Stimulated activated CD4-positive, alpha-beta T cell treated with anti-CD3 and anti-CD28 coated beads, Interleukin-12 subunit alpha, Interleukin-12 subunit beta, amount 100 ng/mL, for 4 hours (primary cell): ENCODE results near the gene LMOD3.

Experiments
- DNase-seq: peaks from one replicate; pipeline ENCODE4 v3.0.0-alpha.2; 2020

LMOD3 gene

DNA sequence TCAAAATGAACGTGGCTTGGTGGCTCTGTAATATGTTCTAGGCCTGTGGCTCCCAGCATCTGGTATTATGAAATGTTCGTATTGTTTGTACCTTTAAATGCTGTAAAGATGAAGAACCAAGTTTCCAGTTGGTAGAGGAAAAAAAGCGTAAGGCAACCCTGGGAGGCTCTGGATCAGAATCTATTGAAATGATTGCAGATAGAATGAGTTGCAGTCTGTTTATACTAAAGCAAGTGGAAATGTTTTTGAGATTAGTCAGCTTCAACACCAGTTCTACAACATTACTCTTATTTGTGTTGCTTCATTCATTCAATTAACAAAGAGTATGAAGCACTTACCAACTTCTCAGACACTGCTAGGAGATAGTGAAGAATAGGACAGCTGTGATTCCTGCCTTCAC is 32.4 kb downstream of the LMOD3 start:
- DNase-seq = no peak

DNA sequence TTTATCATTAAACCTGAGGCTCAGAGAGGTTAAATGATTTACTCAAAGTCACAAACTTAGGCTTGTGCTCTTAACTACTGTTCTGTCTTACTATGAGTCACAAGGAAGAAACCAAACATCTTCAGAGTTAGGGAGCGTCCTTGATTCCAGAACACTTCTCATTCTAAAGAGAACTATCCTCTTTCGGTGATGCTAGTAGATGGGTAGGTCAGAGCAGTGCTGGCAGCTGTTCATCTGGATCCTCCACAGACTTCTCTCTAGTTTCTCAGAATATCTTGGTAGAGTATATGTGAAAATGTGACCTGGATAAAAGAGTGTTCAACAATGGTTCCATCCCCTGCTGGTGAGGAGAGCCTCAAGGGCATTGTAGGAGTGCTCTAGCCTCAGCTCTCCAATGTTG is 34.3 kb downstream of the LMOD3 start:
- DNase-seq = no peak

DNA sequence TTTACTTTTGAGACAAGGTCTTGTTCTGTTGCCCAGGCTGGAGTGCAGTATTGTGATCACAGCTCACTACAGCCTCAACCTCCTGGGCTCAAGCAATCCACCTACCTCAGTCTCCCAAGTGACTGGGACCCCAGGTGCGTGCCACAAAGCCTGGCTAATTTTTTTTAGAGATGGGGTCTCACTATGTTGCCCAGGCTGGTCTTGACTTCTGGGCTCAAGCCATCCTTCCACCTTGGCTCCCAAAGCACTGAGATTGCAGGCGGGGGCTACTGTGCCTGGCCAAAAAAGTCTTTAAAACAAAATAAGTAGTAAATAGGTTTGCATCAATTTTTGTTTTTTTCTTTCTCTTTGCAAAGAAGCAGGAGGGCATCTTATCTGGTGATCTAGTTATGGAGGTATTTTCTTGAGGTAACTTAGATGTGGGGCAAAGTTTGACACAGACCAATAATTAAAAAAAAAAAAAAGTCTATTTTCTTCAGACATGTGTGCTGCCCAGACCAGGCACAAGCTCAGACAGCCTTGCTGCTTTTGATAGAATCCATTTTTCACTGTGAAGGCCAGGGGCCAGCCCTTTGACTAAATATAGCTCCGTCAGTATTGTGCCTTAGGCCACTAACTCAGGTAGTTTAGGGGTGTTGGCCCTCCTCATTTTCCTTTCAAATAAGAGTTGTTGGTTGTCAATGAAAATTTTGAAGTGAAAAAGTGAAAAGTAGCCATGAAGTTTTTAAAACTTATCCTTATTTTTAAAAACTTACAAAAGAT is 35.2 kb downstream of the LMOD3 start:
- no peak for DNase-seq

DNA sequence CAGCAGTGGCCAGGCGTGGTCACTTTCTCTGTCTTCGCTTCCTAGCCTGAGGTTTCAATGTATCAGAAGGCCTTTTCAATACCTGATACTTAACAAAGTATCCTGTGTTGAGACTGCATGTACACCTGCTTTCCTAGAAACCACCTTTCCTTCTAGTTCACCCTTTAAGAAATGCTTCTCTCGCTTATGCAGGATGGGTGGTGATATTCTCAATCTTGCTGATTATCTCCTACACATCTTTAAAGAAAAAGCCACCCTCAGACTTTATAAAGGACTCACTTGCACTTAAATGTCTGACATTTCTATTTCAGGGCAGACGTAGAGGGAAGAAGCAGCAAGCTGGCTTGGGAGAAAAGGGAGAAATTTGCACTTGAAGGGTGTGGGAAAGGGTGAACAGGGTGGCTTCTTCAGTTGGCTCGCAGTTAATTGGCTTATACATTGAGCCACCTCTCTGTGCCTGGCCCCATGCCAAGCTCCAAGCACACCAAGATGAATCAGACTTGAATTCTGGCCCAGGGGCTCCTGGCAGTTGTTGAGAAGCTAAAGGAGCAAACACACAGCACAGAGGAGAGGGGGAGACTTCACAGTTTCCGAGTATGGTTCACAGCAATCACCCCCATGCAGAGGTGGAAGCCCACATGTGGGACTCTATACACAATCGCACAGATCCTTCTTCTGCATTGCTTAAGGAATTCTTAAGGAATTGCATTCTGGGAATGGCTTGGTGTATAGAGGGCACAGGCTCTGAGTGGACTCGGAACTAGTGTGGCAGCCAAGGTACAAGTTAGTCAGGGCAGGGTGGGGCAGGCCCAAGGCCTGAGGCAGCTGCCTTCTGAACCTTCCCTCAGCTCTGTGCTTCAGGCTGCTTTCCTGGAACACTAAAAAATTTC is 36.3 kb downstream of the LMOD3 start:
- peak; percentile 74 for DNase-seq

DNA sequence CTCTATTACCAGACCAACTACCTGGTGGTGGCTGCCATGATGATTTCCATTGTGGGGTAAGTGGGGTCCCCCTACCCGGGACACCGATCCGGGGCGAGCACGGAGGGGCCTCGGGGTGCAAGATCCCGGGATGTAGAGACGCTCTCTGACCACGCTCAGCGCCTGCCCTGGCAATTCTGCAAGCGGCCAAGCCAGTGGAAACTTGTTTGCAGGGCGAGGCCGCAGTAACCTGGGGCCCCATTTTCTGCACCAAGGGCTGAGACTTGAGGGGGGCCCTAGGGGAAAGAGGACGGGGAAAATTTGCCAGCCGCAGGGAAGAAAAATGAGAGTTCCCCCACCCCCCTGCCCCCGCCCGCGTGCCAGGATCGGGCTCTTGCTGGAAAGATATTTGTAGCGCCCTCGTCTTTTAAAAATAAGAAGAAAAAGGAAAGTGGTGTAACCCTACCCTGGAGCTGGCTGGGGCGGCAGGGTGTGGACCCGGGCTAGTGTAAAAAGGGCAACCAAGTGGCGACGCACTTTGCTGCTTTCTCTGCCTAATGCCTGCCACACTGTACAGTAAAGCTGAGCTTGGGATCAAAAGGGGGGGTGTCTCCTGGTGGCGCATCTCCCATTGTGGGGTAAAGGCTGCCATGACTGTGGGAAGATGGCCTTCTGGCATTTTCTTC is 37.1 kb downstream of the LMOD3 start:
- no peak for DNase-seq

DNA sequence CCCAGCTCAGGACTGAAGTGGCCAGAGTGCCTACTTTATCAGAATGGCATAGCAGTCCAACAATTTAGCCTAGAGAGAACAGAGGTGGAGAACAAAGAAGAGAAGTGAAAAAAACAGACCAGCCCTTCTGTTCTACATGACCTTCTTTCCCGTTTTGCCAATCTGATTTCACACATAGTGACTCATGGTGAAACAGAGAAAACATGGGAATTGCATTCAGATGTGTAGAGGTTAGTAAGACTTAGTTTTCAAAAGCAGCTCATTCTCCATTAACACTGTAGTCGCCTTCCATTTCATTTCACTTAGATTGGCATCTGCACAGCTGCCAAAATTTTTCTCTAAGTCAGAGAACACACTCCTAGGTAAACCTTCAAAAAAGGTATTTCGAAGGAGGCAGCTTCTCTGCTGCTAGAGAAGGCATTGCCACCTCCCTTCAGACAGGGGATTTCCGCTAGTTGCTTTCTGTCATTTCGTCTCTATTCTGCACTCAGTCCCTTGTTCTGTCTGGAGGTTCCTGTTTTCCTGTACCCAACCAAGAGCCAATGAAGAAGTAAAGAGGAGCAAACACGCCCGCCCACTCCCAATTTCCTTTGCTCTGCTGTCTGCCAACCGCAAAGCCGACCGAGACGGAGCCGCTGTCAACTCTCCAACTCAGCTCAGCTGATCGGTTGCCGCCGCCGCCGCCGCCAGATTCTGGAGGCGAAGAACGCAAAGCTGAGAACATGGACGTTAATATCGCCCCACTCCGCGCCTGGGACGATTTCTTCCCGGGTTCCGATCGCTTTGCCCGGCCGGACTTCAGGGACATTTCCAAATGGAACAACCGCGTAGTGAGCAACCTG is 37.8 kb downstream of the LMOD3 start, which contains the start of gene ARL6IP5:
TSS of gene ARL6IP5 (plus strand) at position 612 of the 842 bp plus-strand sequence. CDS start at position 723, 111 bp downstream.
- DNase-seq = peak; percentile 83

DNA sequence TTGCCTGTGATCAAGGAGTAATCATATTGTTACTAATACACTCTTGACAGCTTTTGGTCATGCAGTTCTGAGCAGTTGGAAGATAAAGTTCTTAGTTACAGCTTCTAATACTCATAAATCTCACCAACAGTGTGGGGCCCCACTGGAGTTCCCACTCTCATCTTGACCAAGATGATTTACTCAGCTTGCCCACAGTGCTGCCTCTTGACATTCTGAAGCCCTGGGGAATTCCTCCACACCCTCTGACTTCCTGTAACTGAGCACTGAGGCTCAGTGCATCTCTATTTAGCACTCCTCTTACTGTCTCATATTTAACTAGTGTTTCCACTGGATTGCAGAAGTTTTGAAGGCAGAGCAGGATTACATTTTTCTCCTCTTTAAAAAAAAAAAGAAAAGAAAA is 39.6 kb downstream of the LMOD3 start:
- peak; percentile 54 for DNase-seq

DNA sequence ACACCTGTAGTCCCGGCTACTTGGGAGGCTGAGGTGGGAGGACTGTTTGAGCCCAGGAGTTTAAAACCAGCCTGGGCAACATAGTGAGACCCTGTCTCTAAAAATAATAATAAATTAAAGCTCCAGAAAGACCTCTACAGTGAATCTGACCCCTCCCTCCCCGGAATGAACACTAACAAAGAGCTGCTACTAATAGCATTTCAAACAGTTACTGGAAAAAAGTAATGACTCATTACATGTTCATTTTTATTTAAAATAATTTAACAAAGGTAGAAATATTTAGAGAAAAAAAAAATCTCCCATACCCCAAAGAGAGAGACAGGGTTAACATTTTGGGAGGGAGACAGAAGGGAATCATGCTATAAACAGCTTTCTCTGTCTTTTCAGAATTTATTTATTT is 40.0 kb downstream of the LMOD3 start:
- DNase-seq = no peak

DNA sequence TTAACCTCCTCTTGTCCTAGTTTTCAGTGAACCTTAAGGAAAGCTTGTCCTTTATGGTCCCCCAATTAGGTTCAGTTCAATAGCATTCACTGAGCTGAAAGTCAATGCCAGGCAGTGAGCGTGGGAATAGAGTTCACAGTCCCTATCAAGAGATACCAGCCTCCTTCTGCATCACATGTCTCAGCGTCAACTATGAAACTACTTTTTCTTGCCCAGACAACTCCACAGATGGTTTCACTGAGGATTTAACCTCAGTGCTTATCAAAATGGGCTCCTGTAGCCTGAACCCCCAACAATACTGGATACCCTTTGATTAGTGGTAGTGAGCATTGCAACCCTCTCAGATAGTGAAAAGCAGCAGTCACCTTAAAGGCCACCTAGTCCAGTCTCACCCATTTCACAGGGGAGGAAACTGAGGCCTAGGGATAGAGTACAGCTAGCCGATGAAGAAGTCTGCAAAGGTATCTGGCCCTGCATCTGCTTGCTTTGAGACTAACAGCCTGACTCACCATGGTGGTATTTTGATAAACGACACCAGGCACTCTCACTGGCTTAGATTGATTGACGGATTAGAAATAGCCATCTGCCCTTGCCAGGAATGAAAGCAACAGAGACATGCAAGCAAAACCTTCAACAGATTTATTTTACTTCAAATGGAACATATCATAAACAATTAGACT is 40.7 kb downstream of the LMOD3 start:
- DNase-seq = no peak

DNA sequence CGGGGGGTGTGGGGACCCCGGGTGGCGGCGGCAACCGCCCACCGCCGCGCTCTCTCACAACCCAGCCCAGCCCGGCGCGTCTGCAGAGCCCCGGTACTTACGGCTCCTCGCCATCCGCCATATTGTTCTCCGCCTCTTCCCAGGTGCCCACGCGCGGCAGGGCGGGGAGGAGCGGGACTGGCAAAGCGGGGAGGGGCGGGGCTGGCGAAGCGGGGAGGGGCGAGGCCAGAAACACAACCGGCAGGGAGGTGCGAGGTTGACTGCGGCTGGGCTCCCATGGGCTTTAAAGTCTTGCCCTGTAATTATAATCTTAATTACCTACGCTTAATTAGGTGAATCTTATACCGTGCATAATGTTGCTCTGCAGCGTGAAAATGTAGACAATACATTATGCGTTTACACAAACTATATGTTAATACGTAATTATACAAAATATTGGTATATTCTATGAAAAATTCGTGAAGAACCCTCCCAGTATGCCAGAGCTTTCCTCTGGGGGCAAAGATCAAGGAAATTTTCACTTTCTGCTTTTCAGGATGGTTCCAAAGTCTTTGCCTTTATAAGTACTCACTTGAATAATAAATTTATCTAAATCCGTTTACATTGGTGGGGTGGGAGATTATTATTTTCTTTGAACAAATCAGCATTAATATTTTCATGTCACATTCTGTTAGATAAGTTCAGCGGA is 42.0 kb downstream of the LMOD3 start, which contains the start of gene UBA3:
TSS of gene UBA3 (minus strand) at position 133 of the 688 bp plus-strand sequence. CDS start at position 121, 12 bp downstream.
- DNase-seq = peak; percentile 95

DNA sequence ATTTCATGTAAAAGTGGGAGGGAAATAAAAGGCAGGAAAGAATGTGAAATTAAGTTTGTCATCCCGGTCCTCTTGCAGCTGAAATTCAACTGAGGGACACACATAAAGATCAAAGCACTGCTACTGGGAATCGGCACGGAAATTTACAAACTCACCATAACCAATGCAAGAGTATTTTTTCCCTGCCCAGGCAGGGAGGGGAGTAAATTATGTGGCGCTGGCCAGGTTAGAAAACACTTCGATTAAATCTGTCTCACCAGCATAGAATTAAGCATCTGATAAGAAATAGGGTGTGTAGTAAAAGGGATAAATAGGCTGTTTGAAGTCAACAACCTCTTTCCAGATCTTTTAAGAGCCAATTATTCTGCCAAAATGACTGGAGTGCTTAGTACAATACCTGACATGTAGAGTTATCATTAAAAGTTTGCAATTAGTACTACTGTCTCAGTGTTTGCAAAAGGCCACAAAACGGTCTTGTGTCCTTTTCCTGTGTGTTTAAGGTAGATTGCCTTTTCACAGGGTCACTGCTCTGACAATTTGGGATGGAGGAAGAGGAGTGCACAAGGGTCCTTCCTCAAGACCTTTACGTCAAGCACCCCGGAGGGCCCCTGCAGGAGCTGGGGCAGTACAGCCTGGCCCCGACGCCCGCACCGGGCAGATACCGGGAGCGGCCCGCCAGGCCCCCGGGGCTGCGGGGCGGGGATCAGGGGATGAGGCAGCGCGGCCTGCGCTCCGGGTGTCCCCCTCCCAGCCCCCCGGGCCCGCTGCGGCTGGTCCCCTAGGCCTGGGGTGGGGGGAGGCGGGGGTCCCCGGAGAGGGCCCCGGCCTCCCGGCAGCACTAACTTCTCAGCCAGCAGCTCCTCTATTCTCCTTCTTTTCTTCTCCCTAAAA is 42.9 kb downstream of the LMOD3 start:
- DNase-seq = no peak

DNA sequence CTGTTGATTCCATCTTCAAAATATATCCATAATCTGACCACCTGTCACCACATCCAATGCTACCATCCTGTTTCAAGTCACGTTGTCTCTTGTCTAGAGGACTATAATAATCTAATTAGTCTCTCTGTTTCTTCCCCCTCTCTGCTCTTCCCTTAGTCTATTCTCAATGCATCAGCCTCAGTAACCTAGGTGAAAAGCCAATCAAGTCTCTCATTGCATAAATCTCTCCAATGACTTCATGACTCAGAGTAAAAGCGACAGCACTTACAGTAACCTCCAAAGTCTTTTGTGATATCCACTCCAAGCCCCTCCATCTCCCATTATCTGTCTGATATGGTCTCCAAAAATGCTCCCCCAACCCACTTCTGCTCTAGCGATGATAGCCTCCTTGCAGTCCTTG is 49.5 kb downstream of the LMOD3 start:
- no peak for DNase-seq

DNA sequence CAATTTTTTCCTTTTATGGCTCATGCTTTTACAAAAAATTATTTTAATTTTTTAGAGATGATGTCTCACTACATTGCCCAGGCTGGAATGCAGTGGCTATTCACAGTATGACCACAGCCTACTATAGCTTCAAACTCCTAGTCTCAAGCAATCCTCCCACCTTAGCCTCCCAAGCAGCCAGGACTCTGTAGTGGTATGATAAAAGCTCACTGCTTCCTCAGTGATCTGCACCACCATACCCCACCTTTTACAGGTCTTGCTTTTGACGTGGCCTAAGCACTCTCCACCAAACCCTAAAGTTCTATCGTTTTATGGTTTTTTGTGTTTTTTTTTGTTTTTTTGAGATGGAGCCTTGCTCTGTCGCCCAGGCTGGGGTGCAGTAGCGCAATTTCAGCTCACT is 56.3 kb downstream of the LMOD3 start:
- no peak for DNase-seq

DNA sequence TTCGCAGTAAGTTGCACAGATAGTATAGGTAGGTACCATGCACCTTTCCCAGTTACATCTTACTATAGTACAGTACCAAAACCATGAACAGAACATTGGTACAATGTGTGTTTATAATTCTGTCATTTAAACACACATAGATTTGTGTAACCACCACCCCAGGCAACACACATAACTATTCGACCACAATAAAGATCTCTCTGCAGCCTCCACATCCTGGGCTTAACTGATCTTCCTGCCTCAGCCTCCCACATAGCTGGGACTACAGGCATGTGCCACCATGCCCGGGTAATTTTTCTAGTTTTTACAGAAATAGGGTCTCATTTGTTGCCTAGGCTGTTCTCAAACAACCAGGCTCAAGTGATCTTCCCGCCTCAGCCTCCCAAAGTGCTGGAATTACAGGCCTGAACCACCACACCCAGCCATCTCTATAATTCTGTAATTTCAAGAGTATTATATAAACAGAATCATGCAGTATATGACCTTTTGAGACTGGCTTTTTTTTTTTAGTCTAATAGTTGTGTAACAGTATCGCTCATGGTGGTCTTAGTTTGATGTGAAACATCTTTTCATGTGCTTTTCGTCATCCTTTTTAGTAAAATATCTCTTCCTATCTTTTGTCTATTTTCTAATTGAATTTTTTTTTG is 57.0 kb downstream of the LMOD3 start:
- DNase-seq = no peak

DNA sequence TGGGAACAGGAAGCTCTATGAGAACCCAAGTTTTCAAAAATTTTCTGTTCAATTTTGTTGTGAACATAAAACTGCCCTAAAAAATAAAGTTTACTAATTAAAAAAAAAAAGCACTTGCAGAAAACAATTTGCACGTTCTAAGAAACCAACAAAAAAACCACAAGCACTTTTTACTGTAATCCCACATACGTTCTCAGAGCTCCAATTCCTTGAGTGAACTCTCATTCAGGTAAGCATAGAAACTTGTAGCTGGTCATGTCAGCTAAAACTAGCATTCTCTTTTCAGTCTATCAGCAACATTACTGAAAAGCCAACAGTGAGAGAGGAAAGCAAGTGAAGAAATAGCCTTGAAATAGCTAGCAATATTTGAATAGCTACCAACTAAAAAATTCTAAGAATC is 58.8 kb downstream of the LMOD3 start:
- no peak for DNase-seq

DNA sequence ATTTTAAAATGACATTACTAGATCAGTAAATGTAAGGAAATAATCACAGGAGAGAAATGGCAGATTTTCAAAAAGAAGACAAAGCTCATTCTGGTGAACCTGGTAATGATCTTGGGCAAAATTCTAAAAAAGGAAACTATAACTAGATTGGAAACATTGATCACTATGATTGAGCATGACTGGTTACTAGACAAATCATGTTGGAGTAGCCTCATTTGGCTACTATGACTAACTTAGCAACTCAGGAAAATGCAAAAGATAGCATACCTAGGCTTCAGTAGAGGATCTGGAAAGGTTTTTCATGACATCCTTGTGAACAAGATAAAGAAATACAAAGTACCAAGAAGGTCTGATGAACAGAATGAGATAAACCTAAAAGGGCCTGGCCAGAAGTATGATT is 62.7 kb downstream of the LMOD3 start:
- no peak for DNase-seq

DNA sequence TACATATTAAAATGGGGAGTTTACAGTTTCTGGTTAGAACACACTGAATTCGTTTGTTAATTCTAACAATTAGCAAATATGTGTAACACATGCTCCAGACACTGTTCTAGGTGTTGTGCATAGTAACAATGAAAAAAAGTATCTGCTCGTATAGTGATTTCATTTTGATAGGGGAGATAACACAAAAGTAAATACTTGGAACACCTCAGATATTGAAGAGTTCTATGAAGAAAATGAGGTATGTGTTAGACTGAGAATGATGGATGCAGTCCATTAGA is 63.5 kb downstream of the LMOD3 start:
- no peak for DNase-seq

DNA sequence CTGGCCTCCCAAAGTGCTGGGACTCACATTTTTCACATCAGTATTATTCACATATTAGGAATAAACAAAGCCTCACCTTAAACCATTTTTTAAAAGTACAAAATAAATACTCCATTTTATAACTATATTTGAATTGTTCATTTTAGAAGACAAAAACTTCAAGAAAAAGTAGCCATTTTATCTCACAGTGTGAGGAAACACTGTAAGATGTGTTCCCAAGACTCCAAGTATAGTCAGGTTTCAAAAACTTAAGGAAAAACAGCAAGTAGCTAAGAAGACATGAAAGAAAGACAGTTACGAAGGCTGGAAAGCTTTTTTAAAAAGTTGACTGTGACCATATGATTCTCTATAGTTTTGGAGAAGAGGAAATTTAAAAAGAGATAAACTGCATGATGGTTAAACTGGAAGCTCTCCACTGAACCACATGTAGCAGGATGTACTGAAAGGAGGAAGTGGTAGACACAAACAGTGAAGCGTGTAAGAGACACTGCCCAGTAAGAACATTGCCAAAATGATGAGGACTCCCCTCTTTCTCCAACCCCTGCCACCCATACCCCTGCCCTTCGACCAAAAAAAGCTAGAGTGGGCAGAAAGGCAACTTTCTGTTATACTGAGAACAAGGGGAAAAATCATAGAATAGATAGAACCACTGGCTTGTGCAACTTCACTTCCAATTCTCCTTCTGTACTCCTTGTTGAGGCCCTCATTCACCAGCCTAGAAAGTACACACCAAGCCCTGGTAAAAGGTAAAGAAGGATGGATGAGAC is 64.0 kb downstream of the LMOD3 start:
- DNase-seq = no peak
